ENCODE results near the gene TJP1.
"Not testable (repeated sequence)": the region's sequence is repeated elsewhere in the genome, so short reads cannot be mapped to it uniquely, and the experiment has no call there.

Gene TJP1

DNA sequence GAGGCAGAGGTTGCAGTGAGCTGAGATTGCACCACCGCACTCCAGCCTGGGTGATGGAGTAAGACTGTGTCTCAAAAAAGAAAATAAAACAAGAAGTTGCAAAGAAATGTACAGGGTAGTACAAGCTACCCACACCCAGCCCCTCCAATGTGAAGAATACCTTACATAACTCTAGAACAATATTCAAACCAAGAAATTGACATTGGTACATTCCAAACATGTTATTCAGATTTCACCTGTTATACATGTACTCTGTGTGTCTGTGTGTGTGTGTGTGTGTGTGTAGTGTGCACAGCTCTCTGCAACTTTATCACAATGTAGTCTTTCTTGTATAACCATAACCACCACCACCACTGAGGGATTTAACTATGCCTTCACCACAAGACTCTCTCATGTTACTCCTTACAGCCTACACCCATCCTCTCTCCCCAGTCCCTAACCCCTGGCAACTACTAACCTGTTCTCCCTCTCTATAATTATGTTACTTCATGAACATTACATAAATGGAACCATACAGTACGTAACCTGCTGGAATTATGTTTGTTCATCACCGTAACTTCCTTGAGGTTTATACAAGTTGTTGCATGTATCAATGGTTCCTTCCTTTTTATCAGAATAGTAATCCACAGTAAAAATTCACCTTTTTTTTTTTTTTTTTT lies 16.2 kb upstream of the TJP1 start:
- DNase-seq = no peak

GRCh38 chr15:29835301-29835700 lies 13.0 kb upstream of the TJP1 start:
- DNase-seq = no peak

DNA sequence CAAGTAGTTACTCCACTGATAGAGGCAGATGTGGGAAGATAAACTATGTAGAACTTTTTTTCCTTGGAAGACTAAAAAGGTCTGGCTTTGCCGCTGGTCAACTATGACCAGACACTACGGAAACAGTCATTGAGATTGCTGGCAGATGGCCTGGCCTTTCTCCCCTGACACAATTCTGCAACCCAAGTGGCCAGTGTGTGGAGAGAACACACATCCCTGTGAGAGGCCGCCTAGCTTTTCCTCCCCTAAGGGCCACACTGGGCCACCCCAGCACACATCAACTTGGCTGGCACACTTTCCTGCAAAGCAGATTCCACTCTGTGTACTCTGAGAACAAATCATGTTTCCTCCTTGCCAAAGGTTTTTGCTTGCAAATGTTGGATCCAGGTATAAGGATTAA lies 10.4 kb upstream of the TJP1 start:
- no peak for DNase-seq

DNA sequence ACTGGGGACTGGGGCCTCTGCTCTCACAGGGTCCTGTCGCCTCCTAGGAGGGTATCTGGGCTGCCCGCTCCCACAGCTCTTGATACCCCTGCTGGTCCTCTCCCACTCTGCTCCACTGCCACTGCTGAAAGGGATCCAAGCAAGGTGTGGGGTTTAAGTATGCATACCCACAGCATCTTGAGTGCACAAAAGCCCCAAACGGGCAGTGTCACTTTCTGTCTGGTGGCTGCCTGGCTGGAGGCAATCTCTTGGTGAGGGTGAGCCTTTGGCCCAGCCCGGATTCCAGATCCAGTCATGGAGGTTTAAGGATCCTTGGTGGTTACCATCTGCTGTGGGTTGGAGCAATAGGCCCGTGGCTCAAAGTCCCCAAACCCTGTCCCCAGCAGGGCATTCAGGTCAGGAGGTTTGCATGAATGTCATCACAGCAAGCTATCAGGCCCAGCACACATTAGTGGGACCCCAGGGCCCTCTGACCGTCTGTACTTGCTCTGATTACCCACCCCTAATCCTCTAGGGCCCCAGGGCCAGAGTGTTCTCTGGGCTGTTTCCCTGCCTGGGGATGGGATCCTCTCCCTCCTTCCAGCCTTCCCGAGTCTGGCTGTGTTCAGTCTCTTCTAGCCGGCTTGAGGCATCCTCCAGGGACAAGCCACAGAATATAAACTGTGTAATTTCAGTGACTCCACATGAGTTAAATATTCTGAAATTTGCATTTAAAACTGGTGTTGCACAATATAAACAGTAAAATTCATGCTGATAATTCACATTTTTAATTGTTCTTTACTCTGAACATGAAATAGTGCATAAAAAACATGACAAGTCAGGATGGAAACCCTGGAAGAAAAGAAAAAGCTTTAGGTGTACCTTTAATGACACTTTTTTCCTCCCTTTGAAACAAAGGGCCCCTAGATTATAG lies 4.9 kb upstream of the TJP1 start:
- no peak for DNase-seq

- peak in 2 of 5 experiments; percentile 40 to 84 for DNase-seq
Observed at GRCh38 chr15:29825227-29825626, 3.0 kb upstream of the TJP1 start.

DNA sequence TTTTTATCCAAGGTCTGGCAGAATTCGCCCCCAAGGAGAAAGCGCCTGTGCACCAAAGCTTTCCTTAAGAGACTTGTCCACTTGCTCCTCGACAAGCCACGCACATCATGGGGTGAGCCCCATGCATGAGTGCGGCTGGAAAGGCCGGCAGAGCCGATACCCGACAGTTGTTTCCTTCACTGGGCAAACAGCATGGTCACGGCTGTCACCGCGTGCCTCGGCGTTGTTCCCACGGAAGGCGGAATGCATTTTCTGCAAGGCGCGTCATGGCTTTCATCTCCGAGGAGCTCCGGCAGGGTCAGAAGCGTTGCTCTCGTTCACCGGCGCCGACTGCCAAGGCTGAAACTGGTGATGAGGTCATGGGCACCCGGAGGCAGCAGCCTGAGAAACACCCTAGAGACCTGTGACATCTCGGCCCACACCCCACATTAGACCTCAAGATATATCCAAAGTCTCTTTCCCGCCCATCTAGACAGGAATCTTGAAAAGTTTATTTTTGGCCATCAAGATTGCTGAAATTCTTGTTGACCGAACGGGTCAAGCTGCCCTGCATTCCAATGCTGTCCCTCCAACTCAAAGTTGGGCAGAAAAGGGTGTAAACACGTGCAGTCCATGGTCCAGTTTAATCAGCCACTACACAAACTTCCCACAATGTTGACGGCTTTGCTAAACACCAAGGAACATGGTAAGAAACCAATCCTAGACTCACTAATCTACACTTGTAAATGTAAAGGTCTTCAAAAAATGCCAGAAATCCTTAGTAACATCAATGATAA lies 604 bp upstream of the TJP1 start:
- DNase-seq = no peak

DNA sequence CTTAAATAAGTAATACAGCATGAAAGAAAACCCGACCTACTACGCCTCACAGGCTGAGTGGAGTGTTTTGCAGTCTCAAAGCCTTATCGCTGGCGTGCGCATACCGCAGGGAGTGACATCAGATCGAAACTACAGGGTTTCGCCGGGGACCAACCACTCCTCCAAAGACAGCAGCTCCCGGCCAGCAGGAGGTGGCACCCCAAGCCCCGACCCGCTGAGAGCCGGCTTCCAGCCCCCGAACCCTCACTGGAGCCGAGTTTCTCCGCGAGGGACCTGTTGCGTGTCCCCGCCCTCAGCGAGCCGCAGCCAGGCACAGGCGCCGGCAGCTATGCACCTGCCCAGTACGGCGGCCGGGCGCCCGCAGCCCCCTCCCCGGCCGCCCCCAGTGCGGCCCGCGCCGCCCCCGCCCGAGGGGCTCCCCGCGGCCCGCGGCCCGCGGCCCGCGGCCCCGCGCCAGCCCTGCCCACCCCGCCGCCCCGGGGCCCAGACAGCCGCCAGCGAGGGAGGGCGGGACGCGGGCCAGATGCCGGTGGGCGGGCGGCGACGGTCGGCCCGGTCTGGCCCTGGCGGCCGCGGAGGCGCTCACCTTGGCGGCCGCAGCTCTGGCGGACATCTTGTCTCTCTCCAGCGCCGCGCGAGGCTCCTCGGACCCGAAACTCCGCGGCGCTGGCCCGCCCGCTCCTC lies 710 bp downstream of the TJP1 start:
- DNase-seq = peak in 1 of 5 experiments; percentile 66

GRCh38 chr15:29820394-29821154 lies 1.7 kb downstream of the TJP1 start:
- no peak for DNase-seq

GRCh38 chr15:29819979-29820378 lies 2.3 kb downstream of the TJP1 start:
- no peak for DNase-seq

DNA sequence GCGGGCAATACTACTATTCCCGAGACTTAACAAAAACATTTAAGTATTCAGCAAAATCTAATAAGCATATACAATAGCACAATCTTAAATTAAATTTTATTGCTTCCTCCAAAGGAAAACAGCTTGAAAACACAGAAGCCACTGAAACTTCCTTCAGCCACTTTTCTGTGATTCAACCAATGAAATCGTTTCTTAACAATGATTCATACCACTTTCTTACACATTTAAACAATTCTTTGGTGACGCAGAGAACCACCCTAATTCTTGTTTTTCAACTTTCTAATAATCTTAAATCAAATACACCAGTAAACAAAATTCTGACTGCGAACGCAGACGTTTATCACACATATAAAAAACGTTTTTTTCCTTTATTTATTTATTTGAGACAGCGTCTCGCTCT lies 4.1 kb downstream of the TJP1 start:
- DNase-seq = no peak

DNA sequence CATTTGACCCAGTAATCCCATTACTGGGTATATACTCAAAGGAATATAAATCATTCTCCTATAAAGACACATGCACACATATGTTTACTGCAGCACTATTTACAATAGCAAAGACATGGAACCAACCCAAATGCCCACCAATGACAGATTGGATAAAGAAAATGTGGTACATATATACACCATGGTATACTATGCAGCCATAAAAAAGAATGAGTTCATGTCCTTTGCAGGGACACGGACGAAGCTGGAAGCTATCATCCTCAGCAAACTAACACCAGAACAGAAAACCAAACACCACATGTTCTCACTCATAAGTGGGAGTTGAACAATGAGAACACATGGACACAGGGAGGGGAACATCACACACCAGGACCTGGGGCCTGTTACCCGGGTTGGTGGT lies 4.8 kb downstream of the TJP1 start:
- DNase-seq = not testable (repeated sequence)

DNA sequence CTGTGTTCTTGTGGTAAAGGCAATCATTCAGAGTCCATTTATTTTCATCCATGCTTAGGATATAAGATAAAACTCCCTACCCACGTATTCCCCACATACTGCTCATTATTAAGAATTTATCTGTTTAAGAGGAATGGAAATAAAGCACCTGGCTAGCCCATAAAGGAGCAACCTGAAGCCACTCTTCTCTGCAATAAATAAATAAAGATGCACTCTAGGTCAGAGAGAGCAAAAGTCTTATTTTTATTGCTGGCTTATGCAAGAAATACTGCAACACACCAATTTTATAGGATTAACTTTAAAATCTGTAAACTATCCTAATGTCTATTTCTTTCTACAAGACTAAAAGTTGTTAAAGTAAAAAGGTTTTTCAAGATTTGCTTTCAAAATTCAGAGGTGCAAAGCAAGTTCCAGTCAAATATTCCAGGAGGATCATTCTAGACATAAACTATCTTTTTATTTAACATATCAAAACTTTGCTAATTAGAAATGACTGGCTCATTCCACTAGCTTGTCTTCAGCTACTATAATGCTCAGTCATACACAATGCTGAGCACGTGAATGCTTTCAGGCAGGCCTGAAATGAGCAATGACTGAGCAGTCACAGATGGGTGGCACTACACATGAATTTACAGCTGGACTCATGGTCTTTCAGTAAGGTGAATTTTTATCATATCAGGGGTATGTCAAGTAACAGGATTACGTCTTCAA lies 7.1 kb downstream of the TJP1 start:
- no peak for DNase-seq

GRCh38 chr15:29813009-29813408 lies 9.3 kb downstream of the TJP1 start:
- DNase-seq = no peak

DNA sequence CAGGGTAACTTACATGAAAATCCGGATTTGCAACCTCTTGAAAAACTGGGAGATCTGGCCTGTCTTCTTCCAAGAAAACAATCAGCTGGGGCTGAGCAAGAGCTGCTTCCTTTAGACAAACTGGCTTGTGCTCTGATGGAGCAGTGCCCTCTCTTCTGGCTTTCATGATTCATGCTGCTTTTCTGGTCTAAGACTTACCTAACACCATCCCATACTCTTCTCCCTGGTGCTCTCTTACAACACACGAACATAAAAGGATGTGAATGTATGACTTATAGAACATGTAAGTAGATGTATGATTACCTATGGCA lies 9.9 kb downstream of the TJP1 start:
- DNase-seq = no peak

GRCh38 chr15:29811691-29812383 lies 10.4 kb downstream of the TJP1 start:
- no peak for DNase-seq

DNA sequence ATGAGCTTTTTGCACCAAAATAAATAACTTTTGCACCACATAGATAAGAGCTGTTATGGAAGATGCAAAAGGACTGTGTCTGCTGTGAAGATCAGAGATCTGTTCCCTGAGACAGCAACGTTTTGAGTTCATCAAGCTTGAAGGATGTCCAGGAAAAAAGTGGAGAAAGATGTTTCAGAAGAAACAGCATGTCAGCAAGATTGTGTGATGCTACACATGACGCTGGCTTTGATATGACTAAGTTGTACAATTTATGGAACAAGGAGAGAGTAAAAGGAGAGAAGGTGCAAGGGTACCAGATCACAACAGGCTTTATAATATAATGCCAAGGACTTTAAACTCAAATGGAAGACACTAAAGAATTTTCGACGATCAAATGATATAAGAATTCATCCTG lies 16.6 kb downstream of the TJP1 start:
- no peak for DNase-seq

GRCh38 chr15:29805043-29805707 lies 17.1 kb downstream of the TJP1 start:
- no peak for DNase-seq

GRCh38 chr15:29802411-29802810 lies 19.9 kb downstream of the TJP1 start:
- no peak for DNase-seq

DNA sequence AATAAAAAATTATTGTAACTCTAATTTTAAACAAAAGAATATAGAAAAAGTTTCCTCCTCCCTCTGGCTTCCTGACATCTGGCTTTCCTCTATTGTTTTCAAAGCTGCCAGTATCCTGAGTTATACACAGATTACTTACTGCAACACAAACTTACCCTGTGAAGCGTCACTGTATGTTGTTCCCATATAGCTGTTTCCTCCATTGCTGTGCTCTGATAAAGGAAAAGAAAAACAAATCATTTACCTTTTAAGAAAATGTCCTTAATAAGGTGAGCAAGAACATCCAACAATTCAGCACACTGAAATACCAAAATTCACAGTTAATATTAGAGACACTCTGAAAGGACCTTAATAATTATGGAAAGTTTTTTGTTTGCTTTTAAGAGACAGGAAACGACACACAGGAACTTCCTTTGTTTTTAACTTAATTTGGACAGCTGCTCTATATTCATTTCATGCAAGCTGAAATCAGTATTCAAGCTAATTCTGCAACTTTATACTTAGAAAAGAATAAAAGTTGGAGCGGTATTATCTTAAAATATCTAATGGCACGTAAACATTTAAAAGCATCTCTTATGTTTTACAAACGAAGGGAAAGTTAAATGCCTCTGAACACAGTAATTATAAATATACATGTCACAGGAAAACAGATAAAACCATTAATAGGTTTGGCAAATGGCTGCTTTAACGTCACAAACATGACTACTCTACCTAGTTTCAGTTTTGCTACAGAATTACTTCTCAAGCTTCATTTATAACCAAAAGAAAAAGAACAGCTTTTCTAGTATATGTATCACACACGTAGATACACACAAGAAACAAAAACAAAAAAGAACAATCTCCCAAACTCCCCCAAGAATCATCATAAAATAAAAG lies 21.5 kb downstream of the TJP1 start:
- no peak for DNase-seq

Data from T-helper 2 cell (primary cell).